Measurements from ENCODE around the gene JPH4.

JPH4 gene

GRCh38 chr14:23563473-23564180 is 15.0 kb downstream of the JPH4 start:
- DNase-seq (ENCODE audit: low spot score) = no peak

- no peak for DNase-seq (ENCODE audit: low spot score)
Measured at GRCh38 chr14:23562822-23563472, 15.6 kb downstream of the JPH4 start.

GRCh38 chr14:23561873-23562821 is 16.4 kb downstream of the JPH4 start:
- DNase-seq (ENCODE audit: low spot score) = no peak

GRCh38 chr14:23561259-23561658 is 17.3 kb downstream of the JPH4 start:
- DNase-seq (ENCODE audit: low spot score) = no peak

GRCh38 chr14:23559926-23560520 is 18.6 kb downstream of the JPH4 start:
- no peak for DNase-seq (ENCODE audit: low spot score)

GRCh38 chr14:23559010-23559925 is 19.3 kb downstream of the JPH4 start:
- no peak for DNase-seq (ENCODE audit: low spot score)

- DNase-seq (ENCODE audit: low spot score) = no peak
Measured at GRCh38 chr14:23558346-23559009, 20.1 kb downstream of the JPH4 start.

GRCh38 chr14:23557946-23558345 is 20.6 kb downstream of the JPH4 start:
- DNase-seq (ENCODE audit: low spot score) = no peak

GRCh38 chr14:23557521-23557920 is 21.1 kb downstream of the JPH4 start:
- no peak for DNase-seq (ENCODE audit: low spot score)

GRCh38 chr14:23556700-23557440 is 21.7 kb downstream of the JPH4 start:
- no peak for DNase-seq (ENCODE audit: low spot score)

GRCh38 chr14:23555882-23556699 is 22.5 kb downstream of the JPH4 start, which contains the start of gene THTPA:
TSS of gene THTPA (plus strand) at chr14:23556271. CDS start at chr14:23556758, 487 bp downstream.
- peak; percentile 83 for DNase-seq (ENCODE audit: low spot score)

GRCh38 chr14:23555533-23555881 is 23.1 kb downstream of the JPH4 start:
- DNase-seq (ENCODE audit: low spot score) = no peak

GRCh38 chr14:23551266-23552028 is 27.1 kb downstream of the JPH4 start, which contains the start of gene ZFHX2:
TSS of gene ZFHX2 (minus strand) at chr14:23551765. CDS start at chr14:23535325, 16,440 bp downstream.
- no peak for DNase-seq (ENCODE audit: low spot score)

- no peak for DNase-seq (ENCODE audit: low spot score)
Measured at GRCh38 chr14:23550812-23551265, 27.8 kb downstream of the JPH4 start.

GRCh38 chr14:23550131-23550811 is 28.3 kb downstream of the JPH4 start:
- no peak for DNase-seq (ENCODE audit: low spot score)

- no peak for DNase-seq (ENCODE audit: low spot score)
Measured at GRCh38 chr14:23548351-23549318, 30.0 kb downstream of the JPH4 start.
